Activated naive CD4-positive, alpha-beta T cell treated with anti-CD3 and anti-CD28 coated beads for 36 hours (primary cell): Measurements from ENCODE around the gene EFNA3. TPM values are rescaled to one million over a fixed set of nuclear protein-coding genes. Genes with fewer than 3 reads are reported as not detected.
A peak's percentile ranks its signal among the peaks of the same experiment; 100 is the strongest.

Experiments used
- CTCF ChIA-PET: fragments of 350-600 bp; sonication (Branson Sonifier 250); formaldehyde crosslinking; loops from one replicate; lab custom pipeline; 2021; ENCODE audit warnings: antibody characterized with exemption; lab: Charles Lee
- DNase-seq: peaks from one replicate; pipeline ENCODE4 v3.0.0-alpha.2; 2020
- H3K27ac Mint-ChIP-seq: one replicate; pipeline ENCODE4 v1.8.0; 2021; ENCODE audit warnings: mild to moderate bottlenecking, mixed read lengths
- H3K27me3 Mint-ChIP-seq: one replicate; pipeline ENCODE4 v1.8.0; 2021; ENCODE audit warnings: low read depth, mixed read lengths
- H3K36me3 Mint-ChIP-seq: one replicate; pipeline ENCODE4 v1.8.0; 2021; ENCODE audit warnings: low read depth, mixed read lengths
- H3K4me1 Mint-ChIP-seq: one replicate; pipeline ENCODE4 v1.8.0; 2021; ENCODE audit warnings: low read depth, mixed read lengths
- H3K4me3 Mint-ChIP-seq: one replicate; pipeline ENCODE4 v1.8.0; 2021; ENCODE audit warnings: mild to moderate bottlenecking, moderate library complexity, mixed read lengths
- H3K9me3 Mint-ChIP-seq: one replicate; pipeline ENCODE4 v1.8.0; 2021; ENCODE audit warnings: mixed read lengths
- intact Hi-C: fragments of 100-400 bp; cut with micrococcal nuclease; formaldehyde crosslinking; loops from one replicate; pipeline ENCODE4 v1.15.1; 2023
- total RNA-seq, 2 experiments: library from RNA; stranded (reverse); gene quantifications; one replicate each; pipeline ENCODE4 v1.2.3, GENCODE V29; 2021

Gene EFNA3
- total RNA-seq, 2 experiments from 2014 or later: 1.3 to 2.5 TPM

DNA sequence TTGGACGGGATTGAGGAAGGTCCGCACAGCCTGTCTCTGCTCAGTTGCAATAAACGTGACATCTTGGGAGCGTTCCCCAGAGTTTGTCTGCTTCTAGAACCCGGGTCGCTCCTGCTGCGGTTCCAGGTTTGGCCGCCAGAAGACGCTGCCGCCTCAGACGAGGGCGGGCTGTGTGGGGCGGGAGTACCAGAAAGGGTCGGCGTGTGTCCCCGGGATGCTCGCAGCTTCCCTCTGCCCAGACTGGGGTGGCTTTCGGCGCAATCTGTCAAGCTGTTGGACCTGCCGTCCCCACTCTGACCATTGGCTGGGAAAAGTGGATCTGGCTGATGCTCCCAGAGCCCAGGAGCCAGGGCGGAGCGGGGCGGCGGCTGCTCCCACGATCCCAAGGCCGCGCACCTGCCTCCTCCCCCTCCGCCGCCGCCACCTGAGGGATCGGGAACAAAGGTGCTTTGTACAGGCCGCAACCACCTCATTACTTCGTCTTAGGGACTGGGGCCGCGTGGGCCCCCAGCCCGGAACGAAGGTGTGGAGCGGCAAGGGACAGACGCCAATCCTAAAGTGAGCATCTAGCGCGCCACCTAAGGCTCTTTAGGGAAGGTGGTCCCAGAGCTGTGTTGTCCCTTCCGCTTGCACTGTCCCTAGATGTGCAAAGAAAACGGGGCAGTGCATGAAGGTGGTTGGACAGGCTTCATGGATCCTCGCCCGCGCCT is 15.8 kb upstream of the EFNA3 start:
- H3K4me3 Mint-ChIP-seq: peak overlapping the region; percentile 86
- DNase-seq: peak; percentile 89
- no peak overlapping the region for H3K27ac Mint-ChIP-seq
- no peaks in the 10 kb centered on the region for H3K36me3 Mint-ChIP-seq
- CTCF ChIA-PET: interaction anchor here (0.6 to 15.0 kb wide), 11 partner anchors 8 to 957 kb away, joined by 3 to 197 read pairs (median 8); partner anchors contain the start of genes ADAM15, KRTCAP2 and LENEP
- H3K27me3 Mint-ChIP-seq: no peaks in the 10 kb centered on the region
- H3K4me1 Mint-ChIP-seq: peaks cover 30% of the 10 kb centered on the region
- H3K9me3 Mint-ChIP-seq: no peaks in the 10 kb centered on the region
- intact Hi-C loops: loop anchor here (1.0 to 5.0 kb wide), 7 partner anchors 8 to 396 kb away; partner anchors contain the start of gene CKS1B

DNA sequence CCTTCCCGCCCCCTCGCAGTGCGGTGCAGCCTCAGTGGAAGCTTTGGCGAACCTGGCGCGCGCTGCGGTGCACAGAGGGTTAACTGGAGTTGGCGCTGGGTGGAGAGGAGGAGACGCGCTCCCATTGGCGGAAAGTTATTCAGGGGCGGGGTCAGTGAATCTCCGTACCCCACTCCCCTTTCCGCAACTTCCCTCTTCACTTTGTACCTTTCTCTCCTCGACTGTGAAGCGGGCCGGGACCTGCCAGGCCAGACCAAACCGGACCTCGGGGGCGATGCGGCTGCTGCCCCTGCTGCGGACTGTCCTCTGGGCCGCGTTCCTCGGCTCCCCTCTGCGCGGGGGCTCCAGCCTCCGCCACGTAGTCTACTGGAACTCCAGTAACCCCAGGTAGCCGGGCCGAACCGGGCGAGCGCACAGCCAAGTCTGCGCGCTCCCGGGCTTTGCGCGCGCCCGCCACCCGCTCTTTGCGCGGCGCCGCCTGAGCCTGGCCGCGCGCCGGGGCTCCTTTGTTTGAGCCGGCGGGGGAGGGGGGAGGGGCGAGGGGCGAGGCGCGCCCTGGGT is 15.0 kb upstream of the EFNA3 start, which contains the start of gene EFNA4:
EFNA4 (plus strand) TSS at position 191 of the 561 bp plus-strand sequence; CDS start at position 275, 84 bp downstream.
- no peaks in the 10 kb centered on the region for H3K27me3 Mint-ChIP-seq
- H3K9me3 Mint-ChIP-seq: no peaks in the 10 kb centered on the region
- CTCF ChIA-PET: interaction anchor here (1.0 to 15.0 kb wide), 9 partner anchors 9 to 109 kb away, joined by 3 to 197 read pairs (median 6); partner anchors contain the start of genes ADAM15 and KRTCAP2
- no peak within 1 kb of the TSS for H3K27ac Mint-ChIP-seq
- intact Hi-C loops: loop anchor here (1.0 to 5.0 kb wide), 6 partner anchors 8 to 396 kb away; partner anchors contain the start of gene CKS1B
- peak; percentile 89 for DNase-seq
- peaks cover 30% of the 10 kb centered on the region for H3K4me1 Mint-ChIP-seq
- H3K36me3 Mint-ChIP-seq: peaks cover 1% of the 10 kb centered on the region
- peak within 1 kb of the TSS; percentile 86 for H3K4me3 Mint-ChIP-seq

DNA sequence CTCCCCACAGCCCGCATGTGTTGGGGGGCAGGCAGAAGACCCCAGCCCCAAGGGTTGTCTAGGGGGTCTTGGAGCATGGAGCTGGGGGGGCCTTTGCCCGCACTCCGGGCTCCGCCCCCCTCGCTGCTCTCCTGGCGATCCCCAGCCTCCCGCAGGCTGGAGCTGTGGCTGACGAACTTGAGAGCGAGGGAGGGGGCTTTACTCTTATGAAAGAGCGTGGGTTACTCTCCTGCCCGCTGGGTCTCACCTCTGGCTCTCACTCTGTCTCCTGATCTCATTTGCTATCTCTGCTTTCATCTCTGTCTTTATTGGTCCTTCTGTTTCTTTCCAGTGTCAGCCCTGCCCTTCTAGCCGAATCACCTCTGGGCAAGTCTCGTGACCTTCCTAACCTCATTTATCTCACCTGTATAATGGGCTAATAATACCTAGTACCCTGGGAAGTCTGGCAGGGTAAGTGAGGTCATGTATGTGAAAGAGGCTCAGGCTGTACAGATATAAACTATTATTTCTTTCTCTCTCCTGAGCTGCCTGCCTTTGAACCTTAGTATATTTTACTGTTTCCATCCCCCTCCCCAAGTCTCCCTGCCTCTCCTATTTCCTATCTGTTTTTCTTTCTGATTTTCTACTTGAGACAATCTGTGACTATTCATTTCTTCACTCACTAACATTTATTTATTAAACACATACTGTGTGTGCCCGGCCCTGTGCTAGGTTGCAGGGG is 14.4 kb upstream of the EFNA3 start:
- peak overlapping the region; percentile 79 for H3K4me3 Mint-ChIP-seq
- H3K36me3 Mint-ChIP-seq: peaks cover 1% of the 10 kb centered on the region
- H3K27me3 Mint-ChIP-seq: no peaks in the 10 kb centered on the region
- CTCF ChIA-PET: interaction anchor here (0.6 to 15.0 kb wide), 8 partner anchors 11 to 144 kb away, joined by 3 to 197 read pairs (median 5); partner anchors contain the start of genes ADAM15 and KRTCAP2
- intact Hi-C loops: loop anchor here (5.0 kb wide), 1 partner anchor 397 kb away; no protein-coding TSS in a partner anchor
- no peak for DNase-seq
- H3K27ac Mint-ChIP-seq: no peak overlapping the region
- H3K4me1 Mint-ChIP-seq: peaks cover 30% of the 10 kb centered on the region
- H3K9me3 Mint-ChIP-seq: no peaks in the 10 kb centered on the region

DNA sequence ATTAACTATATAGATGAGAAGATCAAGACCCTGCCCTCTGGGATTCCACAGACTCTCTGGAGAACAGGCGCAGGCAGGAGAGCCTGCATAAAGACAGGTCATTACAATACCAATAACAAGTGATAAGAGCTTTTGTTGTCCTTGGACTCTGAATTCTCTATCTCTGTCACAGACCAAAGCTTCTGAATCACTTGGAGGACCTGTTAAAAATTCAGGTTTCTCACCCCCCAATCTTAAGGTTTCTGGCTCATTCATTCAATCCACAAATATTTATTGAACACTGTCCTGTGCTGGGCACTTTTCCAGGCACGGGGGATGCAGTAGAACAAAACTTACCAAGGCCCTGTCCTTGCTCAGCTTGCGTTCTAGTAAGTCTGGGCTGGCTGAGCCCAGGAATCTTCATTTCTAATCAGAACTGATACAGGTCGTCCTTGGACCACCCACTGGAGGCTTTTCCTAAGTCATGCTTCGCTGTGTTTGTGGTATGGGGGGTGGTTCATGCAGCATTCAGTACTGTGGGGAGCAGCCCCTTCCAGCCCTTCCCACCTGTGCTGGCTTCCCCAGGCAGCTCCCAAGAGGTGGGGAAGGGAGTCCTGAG is 13.7 kb upstream of the EFNA3 start:
- CTCF ChIA-PET: interaction anchor here (0.7 to 15.0 kb wide), 7 partner anchors 10 to 144 kb away, joined by 3 to 197 read pairs (median 6); partner anchors contain the start of genes ADAM15 and KRTCAP2
- Mint-ChIP-seq H3K4me3 (peak overlapping the region; percentile 79), H3K27me3 (no peaks in the 10 kb centered on the region)

DNA sequence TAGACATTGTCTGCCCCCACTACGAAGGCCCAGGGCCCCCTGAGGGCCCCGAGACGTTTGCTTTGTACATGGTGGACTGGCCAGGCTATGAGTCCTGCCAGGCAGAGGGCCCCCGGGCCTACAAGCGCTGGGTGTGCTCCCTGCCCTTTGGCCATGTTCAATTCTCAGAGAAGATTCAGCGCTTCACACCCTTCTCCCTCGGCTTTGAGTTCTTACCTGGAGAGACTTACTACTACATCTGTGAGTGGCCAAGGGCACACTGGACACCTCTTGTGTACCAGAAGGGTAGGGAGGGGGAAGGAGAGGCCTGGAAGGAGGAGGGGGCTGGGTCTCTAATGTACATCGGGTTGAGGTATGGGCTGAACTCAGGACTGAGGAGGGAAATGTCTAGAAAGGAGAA is 11.9 kb upstream of the EFNA3 start:
- no peak overlapping the region for H3K27ac Mint-ChIP-seq
- no peak overlapping the region for H3K4me3 Mint-ChIP-seq
- no peak for DNase-seq
- intact Hi-C loops: no loop called here
- H3K9me3 Mint-ChIP-seq: no peaks in the 10 kb centered on the region
- CTCF ChIA-PET: interaction anchor here (0.6 to 15.0 kb wide), 4 partner anchors 18 to 397 kb away, joined by 3 to 197 read pairs (median 10); partner anchors contain the start of genes ADAM15 and KRTCAP2
- H3K27me3 Mint-ChIP-seq: no peaks in the 10 kb centered on the region
- peaks cover 1% of the 10 kb centered on the region for H3K36me3 Mint-ChIP-seq
- peaks cover 35% of the 10 kb centered on the region for H3K4me1 Mint-ChIP-seq

More for the DNA sequence above, 13.7 kb upstream of the EFNA3 start:
- no peaks in the 10 kb centered on the region for H3K9me3 Mint-ChIP-seq
- intact Hi-C loops: loop anchor here (5.0 kb wide), 1 partner anchor 398 kb away; no protein-coding TSS in a partner anchor
- peaks cover 30% of the 10 kb centered on the region for H3K4me1 Mint-ChIP-seq
- DNase-seq: no peak
- H3K27ac Mint-ChIP-seq: no peak overlapping the region
- peaks cover 1% of the 10 kb centered on the region for H3K36me3 Mint-ChIP-seq

- peaks cover 21% of the 10 kb centered on the region for H3K4me1 Mint-ChIP-seq
- H3K27me3 Mint-ChIP-seq: no peaks in the 10 kb centered on the region
- no peak for DNase-seq
- H3K9me3 Mint-ChIP-seq: no peaks in the 10 kb centered on the region
- intact Hi-C loops: no loop called here
- peaks cover 1% of the 10 kb centered on the region for H3K36me3 Mint-ChIP-seq
- H3K4me3 Mint-ChIP-seq: no peak overlapping the region
- H3K27ac Mint-ChIP-seq: no peak overlapping the region
- CTCF ChIA-PET: interaction anchor here (0.6 to 15.0 kb wide), 5 partner anchors 16 to 124 kb away, joined by 3 to 197 read pairs (median 4); partner anchors contain the start of gene ADAM15
Observed at GRCh38 chr1:155068599-155068998, 10.0 kb upstream of the EFNA3 start.

GRCh38 chr1:155069551-155070157 is 9.0 kb upstream of the EFNA3 start:
- CTCF ChIA-PET: interaction anchor here (0.6 to 15.0 kb wide), 4 partner anchors 10 to 645 kb away, joined by 3 to 197 read pairs (median 8); partner anchors contain the start of gene ADAM15
- Mint-ChIP-seq H3K27me3 (no peaks in the 10 kb centered on the region), H3K9me3 (no peaks in the 10 kb centered on the region), H3K4me1 (peaks cover 19% of the 10 kb centered on the region), H3K27ac (no peak overlapping the region), H3K36me3 (peaks cover 1% of the 10 kb centered on the region), H3K4me3 (no peak overlapping the region)
- intact Hi-C loops: no loop called here
- no peak for DNase-seq

GRCh38 chr1:155070158-155070621 is 8.4 kb upstream of the EFNA3 start:
- no peak overlapping the region for H3K27ac Mint-ChIP-seq
- H3K4me1 Mint-ChIP-seq: peaks cover 15% of the 10 kb centered on the region
- no peaks in the 10 kb centered on the region for H3K27me3 Mint-ChIP-seq
- H3K36me3 Mint-ChIP-seq: peaks cover 1% of the 10 kb centered on the region
- peak overlapping the region; percentile 42 for H3K4me3 Mint-ChIP-seq
- DNase-seq: no peak
- no peaks in the 10 kb centered on the region for H3K9me3 Mint-ChIP-seq
- intact Hi-C loops: no loop called here
- CTCF ChIA-PET: interaction anchor here (0.6 to 15.0 kb wide), 5 partner anchors 11 to 644 kb away, joined by 3 to 197 read pairs (median 4); partner anchors contain the start of gene ADAM15

- peaks cover 15% of the 10 kb centered on the region for H3K4me1 Mint-ChIP-seq
- peak overlapping the region; percentile 42 for H3K4me3 Mint-ChIP-seq
- no peak overlapping the region for H3K27ac Mint-ChIP-seq
Observed at GRCh38 chr1:155070721-155071569, 7.7 kb upstream of the EFNA3 start.

DNA sequence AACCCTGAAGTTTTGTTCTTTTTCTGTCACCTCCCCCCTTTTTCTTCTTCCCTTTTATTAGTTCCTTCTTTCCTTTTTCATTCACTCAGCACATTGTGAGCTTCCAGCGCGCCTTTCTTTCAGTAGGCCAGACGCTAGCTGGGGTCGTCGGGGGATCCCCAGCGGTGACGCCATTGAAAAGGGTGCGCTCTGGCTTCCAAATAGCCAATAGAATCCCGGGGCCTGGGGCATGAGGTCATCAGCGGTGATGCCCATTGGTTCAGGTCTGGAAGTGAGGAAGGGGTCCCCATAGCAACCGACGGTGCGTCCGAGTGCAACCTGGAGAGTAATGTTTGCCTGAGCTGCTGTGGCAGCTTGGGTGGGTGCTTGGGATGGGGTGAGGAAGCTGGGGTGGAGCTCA is 6.9 kb upstream of the EFNA3 start:
- intact Hi-C loops: loop anchor here (1.0 kb wide), 2 partner anchors 8 to 13 kb away; partner anchors contain the start of gene EFNA4
- H3K4me3 Mint-ChIP-seq: no peak overlapping the region
- DNase-seq: no peak
- H3K27ac Mint-ChIP-seq: no peak overlapping the region
- peaks cover 15% of the 10 kb centered on the region for H3K4me1 Mint-ChIP-seq
- H3K27me3 Mint-ChIP-seq: no peaks in the 10 kb centered on the region
- H3K36me3 Mint-ChIP-seq: peaks cover 1% of the 10 kb centered on the region
- H3K9me3 Mint-ChIP-seq: no peaks in the 10 kb centered on the region
- CTCF ChIA-PET: interaction anchor here (0.5 to 2.4 kb wide), 5 partner anchors 10 to 224 kb away, joined by 3 to 13 read pairs (median 3); no protein-coding TSS in a partner anchor

More at GRCh38 chr1:155070721-155071569, 7.7 kb upstream of the EFNA3 start:
- Mint-ChIP-seq H3K36me3 (peaks cover 1% of the 10 kb centered on the region), H3K9me3 (no peaks in the 10 kb centered on the region), H3K27me3 (no peaks in the 10 kb centered on the region)
- intact Hi-C loops: loop anchor here (1.0 kb wide), 2 partner anchors 8 to 13 kb away; partner anchors contain the start of gene EFNA4
- CTCF ChIA-PET: interaction anchor here (0.7 to 15.0 kb wide), 5 partner anchors 10 to 23 kb away, joined by 3 to 197 read pairs (median 4); partner anchors contain the start of gene ADAM15
- peak; percentile 86 for DNase-seq
